Neural progenitor cell (in vitro differentiated cells): Measurements from ENCODE around the gene TMSB4X. TPM values are rescaled to one million over a fixed set of nuclear protein-coding genes. Genes with fewer than 3 reads are reported as not detected.

Experiments
- DNase-seq: peaks from one replicate; pipeline ENCODE4 v3.0.0-alpha.2; 2016; ENCODE audit warnings: low spot score
- H2AFZ ChIP-seq: fragments of 200-600 bp; sonication (generic); replicated peaks from 2 replicates; pipeline ENCODE4 v1.6.1; 2016; ENCODE audit warnings: antibody characterized with exemption
- H3F3A ChIP-seq: fragments of 200-600 bp; sonication (generic); 2 replicates; pipeline ENCODE4 v1.6.1; 2016; ENCODE audit warnings: antibody characterized with exemption, low read depth
- H3K27ac ChIP-seq: fragments of 200-600 bp; sonication (generic); 2 replicates; pipeline ENCODE4 v1.5.1; 2016; ENCODE audit warnings: mild to moderate bottlenecking
- H3K27me3 ChIP-seq: fragments of 200-600 bp; sonication (generic); 2 replicates; pipeline ENCODE4 v1.6.1; 2016; ENCODE audit warnings: mild to moderate bottlenecking, moderate library complexity
- H3K36me3 ChIP-seq: fragments of 200-600 bp; sonication (generic); 2 replicates; pipeline ENCODE4 v1.5.1; 2016
- H3K4me1 ChIP-seq: fragments of 200-600 bp; sonication (generic); 2 replicates; pipeline ENCODE4 v1.6.1; 2016; ENCODE audit warnings: mixed run types
- H3K4me2 ChIP-seq: fragments of 200-600 bp; sonication (generic); 2 replicates; pipeline ENCODE4 v1.6.1; 2016
- H3K4me3 ChIP-seq: fragments of 200-600 bp; sonication (generic); 2 replicates; pipeline ENCODE4 v1.5.1; 2016
- H3K79me2 ChIP-seq: fragments of 200-600 bp; sonication (generic); 2 replicates; pipeline ENCODE4 v1.6.1; 2016; ENCODE audit warnings: low read depth
- H3K9ac ChIP-seq: fragments of 200-600 bp; sonication (generic); 2 replicates; pipeline ENCODE4 v1.6.1; 2016
- H3K9me3 ChIP-seq: fragments of 200-600 bp; sonication (generic); 2 replicates; pipeline ENCODE4 v1.5.1; 2016; ENCODE audit warnings: low read depth
- H4K20me1 ChIP-seq: fragments of 200-600 bp; sonication (generic); 2 replicates; pipeline ENCODE4 v1.6.1; 2016; ENCODE audit warnings: low read depth
- H3K27ac Mint-ChIP-seq: 3 replicates; pipeline ENCODE4 v1.8.0; 2021; ENCODE audit warnings: mixed read lengths
- H3K27me3 Mint-ChIP-seq: 2 replicates; pipeline ENCODE4 v1.8.0; 2022; ENCODE audit warnings: low read depth, mild to moderate bottlenecking, inconsistent platforms, moderate library complexity, mixed read lengths; ENCODE audit not compliant: insufficient read depth
- H3K36me3 Mint-ChIP-seq: 3 replicates; pipeline ENCODE4 v1.8.0; 2021; ENCODE audit warnings: mixed read lengths
- H3K4me1 Mint-ChIP-seq: 3 replicates; pipeline ENCODE4 v1.8.0; 2021; ENCODE audit warnings: mixed read lengths
- H3K4me3 Mint-ChIP-seq: 3 replicates; pipeline ENCODE4 v1.8.0; 2021; ENCODE audit warnings: mild to moderate bottlenecking, moderate library complexity, mixed read lengths
- H3K9me3 Mint-ChIP-seq: 3 replicates; pipeline ENCODE4 v1.8.0; 2020; ENCODE audit warnings: mixed read lengths
- CTCF ChIP-seq: fragments of 200-600 bp; sonication (generic); IDR thresholded peaks from 2 replicates; pipeline ENCODE4 v1.5.1; 2017; ENCODE audit warnings: antibody characterized with exemption, mild to moderate bottlenecking
- EZH2 ChIP-seq: fragments of 200-600 bp; sonication (generic); IDR thresholded peaks from 2 replicates; pipeline ENCODE4 v1.6.1; 2017; ENCODE audit warnings: antibody characterized with exemption, mild to moderate bottlenecking, moderate library complexity
- EZH2phosphoT487 ChIP-seq: fragments of 200-600 bp; sonication (generic); IDR thresholded peaks from 2 replicates; pipeline ENCODE4 v1.6.1; 2017; ENCODE audit warnings: antibody characterized with exemption
- total RNA-seq: library from RNA; depleted of rRNA; stranded (reverse); fragments of >200 nt; gene quantifications from 2 replicates; pipeline ENCODE4 v1.2.3, GENCODE V29; 2015; ENCODE audit warnings: low replicate concordance

The TMSB4X gene
- total RNA-seq, 1 donor from 2014 or later: 3,462 TPM

- H3K4me1 ChIP-seq: peaks cover 5% of the 10 kb centered on the region
- peaks cover 26% of the 10 kb centered on the region for H3K9me3 Mint-ChIP-seq
- H3K27ac ChIP-seq: no peak overlapping the region
- no peaks in the 10 kb centered on the region for H3K27me3 ChIP-seq
- no peak overlapping the region for H3K27ac Mint-ChIP-seq
- H2AFZ ChIP-seq: peak overlapping the region; percentile 14
- H3K9ac ChIP-seq: no peak overlapping the region
- peaks cover 3% of the 10 kb centered on the region for H3K27me3 Mint-ChIP-seq
- no peak overlapping the region for H3K4me3 Mint-ChIP-seq
- no peak overlapping the region for H3K4me2 ChIP-seq
- H3K9me3 ChIP-seq: no peaks in the 10 kb centered on the region
- H3K4me1 Mint-ChIP-seq: peaks cover 3% of the 10 kb centered on the region
- H3K79me2 ChIP-seq: no peaks in the 10 kb centered on the region
- no peaks in the 10 kb centered on the region for H3K36me3 ChIP-seq
- TF ChIP-seq CTCF (no peak), EZH2 (no peak), EZH2phosphoT487 (no peak)
- no peaks in the 10 kb centered on the region for H3F3A ChIP-seq
- H3K4me3 ChIP-seq: no peak overlapping the region
- no peak for DNase-seq
- peaks cover 2% of the 10 kb centered on the region for H3K36me3 Mint-ChIP-seq
- no peaks in the 10 kb centered on the region for H4K20me1 ChIP-seq
Observed at GRCh38 chrX:12965131-12965940, 9.6 kb upstream of the TMSB4X start.

- DNase-seq: no peak
- TF ChIP-seq CTCF (no peak), EZH2phosphoT487 (no peak), EZH2 (no peak)
- H3F3A ChIP-seq: peaks cover 4% of the 10 kb centered on the region
Observed at GRCh38 chrX:12966151-12966550, 8.8 kb upstream of the TMSB4X start.

DNA sequence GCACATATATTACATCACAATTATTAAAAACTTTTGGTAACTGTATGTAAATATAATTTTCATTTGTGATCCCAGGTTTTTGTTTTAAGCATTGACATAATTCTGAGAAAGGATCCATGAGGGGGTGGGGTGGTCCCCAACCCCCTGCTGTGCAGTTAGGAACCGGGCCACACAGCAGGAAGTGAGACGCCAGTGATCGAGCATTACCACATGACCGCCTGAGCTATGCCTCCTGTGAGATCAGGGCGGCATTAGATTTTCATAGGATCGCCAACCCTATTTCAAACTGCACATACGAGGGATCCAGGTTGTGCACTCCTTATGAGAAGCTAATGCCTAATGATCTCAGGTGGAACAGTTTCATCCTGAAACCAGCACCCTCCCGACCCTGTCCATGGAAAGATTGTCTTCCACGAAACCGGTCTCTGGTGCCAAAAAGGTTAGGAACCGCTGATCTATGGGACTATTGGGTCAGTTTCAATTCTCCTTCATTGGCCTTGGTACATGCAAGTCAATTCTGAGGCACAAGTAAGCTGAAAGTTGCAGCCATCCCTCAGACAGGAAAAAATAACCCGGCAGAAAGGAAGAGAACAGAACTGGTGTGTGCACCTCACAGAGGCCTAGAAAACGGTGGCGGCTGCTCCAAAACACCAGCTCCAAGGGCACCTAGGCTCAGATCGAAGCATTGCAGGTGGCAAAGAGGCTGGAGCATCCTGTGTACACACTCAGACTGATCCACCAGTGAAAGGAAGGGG is 7.0 kb upstream of the TMSB4X start:
- H3K4me3 Mint-ChIP-seq: no peak overlapping the region
- peaks cover 2% of the 10 kb centered on the region for H3K36me3 Mint-ChIP-seq
- no peak overlapping the region for H3K27ac ChIP-seq
- H3K4me1 ChIP-seq: peaks cover 14% of the 10 kb centered on the region
- peaks cover 11% of the 10 kb centered on the region for H3F3A ChIP-seq
- H2AFZ ChIP-seq: no peak overlapping the region
- no peaks in the 10 kb centered on the region for H3K79me2 ChIP-seq
- no peak overlapping the region for H3K9ac ChIP-seq
- peaks cover 21% of the 10 kb centered on the region for H3K4me1 Mint-ChIP-seq
- H4K20me1 ChIP-seq: no peaks in the 10 kb centered on the region
- no peaks in the 10 kb centered on the region for H3K9me3 ChIP-seq
- H3K27ac Mint-ChIP-seq: no peak overlapping the region
- no peak for TF ChIP-seq CTCF
- H3K4me2 ChIP-seq: no peak overlapping the region
- peaks cover 5% of the 10 kb centered on the region for H3K27me3 Mint-ChIP-seq
- H3K4me3 ChIP-seq: no peak overlapping the region
- H3K36me3 ChIP-seq: no peaks in the 10 kb centered on the region
- no peak for DNase-seq
- H3K9me3 Mint-ChIP-seq: peaks cover 22% of the 10 kb centered on the region
- no peaks in the 10 kb centered on the region for H3K27me3 ChIP-seq

More at GRCh38 chrX:12966151-12966550, 8.8 kb upstream of the TMSB4X start:
- Mint-ChIP-seq H3K4me3 (no peak overlapping the region), H3K27ac (no peak overlapping the region), H3K4me1 (peaks cover 10% of the 10 kb centered on the region), H3K27me3 (peaks cover 3% of the 10 kb centered on the region), H3K9me3 (peaks cover 26% of the 10 kb centered on the region), H3K36me3 (peaks cover 2% of the 10 kb centered on the region)
- Histone ChIP-seq H3K9ac (no peak overlapping the region), H3K27ac (no peak overlapping the region), H3K4me1 (peaks cover 9% of the 10 kb centered on the region), H3K36me3 (no peaks in the 10 kb centered on the region), H4K20me1 (no peaks in the 10 kb centered on the region), H3K79me2 (no peaks in the 10 kb centered on the region), H2AFZ (no peak overlapping the region), H3K27me3 (no peaks in the 10 kb centered on the region), H3K9me3 (no peaks in the 10 kb centered on the region), H3K4me2 (no peak overlapping the region), H3K4me3 (no peak overlapping the region)
